SK-N-SH (cell line): ENCODE measurements around the gene HTT. TPM values are rescaled to one million over a fixed set of nuclear protein-coding genes. Genes with fewer than 3 reads are reported as not detected.

Experiments
- CTCF ChIA-PET: fragments of 300-600, 350-600 bp; formaldehyde crosslinking; extraction: SDS; loops from one replicate; lab custom pipeline; 2021; lab: Yijun Ruan, JAX
- POLR2A ChIA-PET: fragments of 350-600 bp; sonication (Branson Sonifier 250); formaldehyde crosslinking; extraction: SDS; loops from one replicate; lab custom pipeline; 2020; ENCODE audit warnings: antibody characterized with exemption, inconsistent platforms; lab: Yijun Ruan, JAX
- DNase-seq: peaks from one replicate; pipeline ENCODE4 v3.0.0; 2012
- H2AFZ ChIP-seq: fragments of 200-600 bp; sonication (generic); 2 replicates; pipeline ENCODE4 v1.8.1; 2016; ENCODE audit warnings: antibody characterized with exemption, mild to moderate bottlenecking, low read depth
- H3F3A ChIP-seq: fragments of 200-600 bp; sonication (generic); replicated peaks from 2 replicates; pipeline ENCODE3; 2016; ENCODE audit warnings: antibody characterized with exemption, mild to moderate bottlenecking; ENCODE audit not compliant: insufficient read depth
- H3K27ac ChIP-seq, 2 experiments: fragments of 200-500 bp in 1 of 2; fragments of 200-600 bp in 1 of 2; sonication (Bioruptor generic) in 1 of 2; sonication (generic), shearing (Covaris generic) in 1 of 2; 2 replicates each; pipeline versions ENCODE4 v1.5.1 to v1.6.1; 2014 to 2016; ENCODE audit warnings: low read depth in 2 of 2, inconsistent platforms in 1 of 2, low read length in 1 of 2, mild to moderate bottlenecking in 1 of 2, mixed read lengths in 1 of 2
- H3K27me3 ChIP-seq: fragments of 200-600 bp; sonication (generic), shearing (Covaris generic); 2 replicates; pipeline ENCODE4 v1.6.1; 2016; ENCODE audit warnings: mixed run types; ENCODE audit not compliant: insufficient read depth
- H3K36me3 ChIP-seq, 2 experiments: fragments of 200-500 bp in 1 of 2; fragments of 200-600 bp in 1 of 2; sonication (Bioruptor generic) in 1 of 2; sonication (generic) in 1 of 2; replicated peaks in 1 of 2; 2 replicates each; pipeline versions ENCODE3 to v1.5.1; 2014 to 2016; ENCODE audit warnings: low read length in 1 of 2, mild to moderate bottlenecking in 1 of 2; ENCODE audit not compliant: insufficient read depth in 2 of 2, control insufficient read depth in 1 of 2
- H3K4me1 ChIP-seq, 2 experiments: fragments of 200-500 bp in 1 of 2; fragments of 200-600 bp in 1 of 2; sonication (Bioruptor generic) in 1 of 2; sonication (generic), shearing (Covaris generic) in 1 of 2; 2 replicates each; pipeline versions ENCODE4 v1.5.1 to v1.6.1; 2014 to 2016; ENCODE audit warnings: low read depth in 1 of 2, low read length in 1 of 2, mixed run types in 1 of 2; ENCODE audit not compliant: insufficient read depth in 2 of 2, control insufficient read depth in 1 of 2
- H3K4me2 ChIP-seq: fragments of 200-600 bp; sonication (generic), shearing (Covaris generic); 2 replicates; pipeline ENCODE4 v1.6.1; 2017; ENCODE audit warnings: mixed run types
- H3K4me3 ChIP-seq, 2 experiments: fragments of 200-500 bp in 1 of 2; fragments of 200-600 bp in 1 of 2; sonication (Bioruptor generic) in 1 of 2; sonication (generic), shearing (Covaris generic) in 1 of 2; 2 replicates each; pipeline versions ENCODE4 v1.5.1 to v1.8.1; 2014 to 2016; ENCODE audit warnings: low read depth in 2 of 2, inconsistent platforms in 1 of 2, low read length in 1 of 2, mild to moderate bottlenecking in 1 of 2, mixed read lengths in 1 of 2, moderate library complexity in 1 of 2
- H3K79me2 ChIP-seq: fragments of 200-600 bp; sonication (generic); 2 replicates; pipeline ENCODE4 v1.8.1; 2017; ENCODE audit warnings: mild to moderate bottlenecking; ENCODE audit not compliant: insufficient read depth
- H3K9ac ChIP-seq: fragments of 200-600 bp; sonication (generic); 2 replicates; pipeline ENCODE4 v1.6.1; 2017; ENCODE audit warnings: mixed run types
- H3K9me2 ChIP-seq: fragments of 200-600 bp; sonication (generic); 2 replicates; pipeline ENCODE4 v1.6.1; 2017; ENCODE audit warnings: mixed run types
- H3K9me3 ChIP-seq: fragments of 200-600 bp; sonication (generic); 2 replicates; pipeline ENCODE4 v1.6.1; 2017; ENCODE audit warnings: mixed run types, mild to moderate bottlenecking, moderate library complexity
- H4K20me1 ChIP-seq: fragments of 200-600 bp; sonication (generic); 2 replicates; pipeline ENCODE4 v1.6.1; 2017; ENCODE audit warnings: mild to moderate bottlenecking, mixed run types; ENCODE audit not compliant: insufficient read depth
- CHD2 ChIP-seq: fragments of 150-350 bp; IDR thresholded peaks from 2 replicates; pipeline ENCODE4 v1.6.1; 2018; ENCODE audit warnings: low read length; ENCODE audit not compliant: partially characterized antibody
- CTCF ChIP-seq: fragments of 200-600 bp; sonication (generic); IDR thresholded peaks from 2 replicates; pipeline ENCODE4 v1.6.1; 2017; ENCODE audit warnings: antibody characterized with exemption, mild to moderate bottlenecking, moderate library complexity
- ELF1 ChIP-seq: IDR thresholded peaks from 2 replicates; pipeline ENCODE4 v1.4.0; 2012
- FOSL2 ChIP-seq: IDR thresholded peaks from 2 replicates; pipeline ENCODE4 v1.4.0; 2012; ENCODE audit warnings: low read depth, mild to moderate bottlenecking, moderate library complexity, borderline replicate concordance
- GATA2 ChIP-seq: sonication (generic); formaldehyde crosslinking; IDR thresholded peaks from 2 replicates; pipeline ENCODE4 v1.5.0; 2020; ENCODE audit warnings: mild to moderate bottlenecking, missing genetic modification reagents
- IRF3 ChIP-seq: fragments of 150-350 bp; IDR thresholded peaks from 2 replicates; pipeline ENCODE4 v1.6.1; 2016; ENCODE audit warnings: mild to moderate bottlenecking, low read depth, low read length
- JUND ChIP-seq: IDR thresholded peaks from 2 replicates; pipeline ENCODE4 v1.4.0; 2012
- MAX ChIP-seq: IDR thresholded peaks from 2 replicates; pipeline ENCODE4 v1.4.0; 2012; ENCODE audit warnings: low read depth
- NRF1 ChIP-seq: IDR thresholded peaks from 2 replicates; pipeline ENCODE4 v1.6.1; 2012; ENCODE audit warnings: low read depth, mild to moderate bottlenecking, low read length
- PBX3 ChIP-seq: IDR thresholded peaks from 2 replicates; pipeline ENCODE4; 2012
- POLR2AphosphoS5 ChIP-seq: IDR thresholded peaks from 2 replicates; pipeline ENCODE4 v1.6.1; 2012; ENCODE audit warnings: low read depth, low read length
- RAD21 ChIP-seq: IDR thresholded peaks from 2 replicates; pipeline ENCODE4 v1.6.1; 2012; ENCODE audit warnings: mild to moderate bottlenecking, low read length
- RCOR1 ChIP-seq: fragments of 150-350 bp; IDR thresholded peaks from 2 replicates; pipeline ENCODE4 v1.6.1; 2017; ENCODE audit warnings: antibody characterized with exemption, low read length
- SMC3 ChIP-seq: IDR thresholded peaks from 2 replicates; pipeline ENCODE4 v1.6.1; 2012; ENCODE audit warnings: low read depth, low read length, improper control_type of control experiment
- TAF1 ChIP-seq: IDR thresholded peaks from 2 replicates; pipeline ENCODE4 v1.6.1; 2012; ENCODE audit warnings: low read depth, mild to moderate bottlenecking, low read length, moderate library complexity, borderline replicate concordance
- TEAD4 ChIP-seq: IDR thresholded peaks from 2 replicates; pipeline ENCODE4 v1.4.0; 2012; ENCODE audit warnings: mild to moderate bottlenecking, borderline replicate concordance; ENCODE audit not compliant: insufficient read depth
- YY1 ChIP-seq: IDR thresholded peaks from 2 replicates; pipeline ENCODE4 v1.4.0; 2012; ENCODE audit warnings: low read depth, mild to moderate bottlenecking
- ZBTB33 ChIP-seq: IDR thresholded peaks from 2 replicates; pipeline ENCODE4 v1.4.0; 2012; ENCODE audit warnings: low read depth, borderline replicate concordance
- WGBS: methylation state at CpG from one replicate; pipeline ENCODE4 v1.1.6; 2017; ENCODE audit warnings: low lambda C conversion rate; 5-methylcytosine and 5-hydroxymethylcytosine counted together
- polyA plus RNA-seq, 3 experiments: library from polyadenylated mRNA; depleted of rRNA; stranded (reverse); fragments of >200 nt; gene quantifications; 2 replicates each; pipeline ENCODE4 v1.2.3, GENCODE V29; 2012

HTT gene
- polyA plus RNA-seq, 1 of the 3 experiments (the other 2 are of a cell fraction): 11.3 TPM

DNA sequence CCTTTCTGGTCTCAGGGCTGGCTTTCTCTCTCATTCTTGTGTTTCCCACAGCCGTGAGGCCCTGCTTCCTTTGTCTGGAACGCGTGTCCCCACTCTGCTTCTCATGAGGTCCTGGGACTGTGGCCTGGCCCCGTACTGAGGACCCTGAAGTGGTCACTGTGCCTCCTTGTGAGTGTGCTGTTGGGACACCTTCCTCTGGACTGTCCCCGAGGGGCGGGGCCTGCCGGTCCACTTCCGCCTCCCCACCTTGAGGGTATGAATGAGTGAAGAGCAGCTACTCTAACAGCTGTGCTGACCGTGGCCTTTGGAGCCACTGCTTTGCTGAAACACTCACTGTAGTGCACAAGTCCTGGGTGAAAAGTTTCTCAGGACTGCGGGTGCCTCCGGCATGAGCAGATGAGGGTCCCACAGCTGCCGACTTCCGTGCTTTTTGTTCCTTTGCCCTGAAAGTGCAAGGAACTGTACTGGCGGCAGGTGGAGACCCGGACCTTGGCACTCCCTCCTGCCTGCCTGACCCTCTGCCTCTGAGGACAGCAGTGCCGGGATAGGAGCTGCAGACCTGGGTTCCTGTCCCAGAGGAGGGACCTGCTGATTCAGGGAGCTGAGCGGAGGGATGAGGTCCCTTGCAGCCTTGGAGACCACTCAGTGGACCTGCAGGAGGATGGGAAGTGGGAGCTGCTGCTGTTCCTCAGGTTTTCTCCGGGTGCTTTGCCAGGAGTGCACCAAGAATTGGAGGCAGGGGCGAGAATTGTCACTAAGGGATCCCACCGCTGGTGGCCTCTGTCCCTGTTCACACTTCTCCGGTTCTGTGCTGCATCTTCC, 38.1 kb upstream of the HTT start:
- H4K20me1 ChIP-seq: no peaks in the 10 kb centered on the region

More for the DNA sequence above, 38.1 kb upstream of the HTT start:
- Histone ChIP-seq H3K27ac (no peak overlapping the region), H3K9me2 (no peaks in the 10 kb centered on the region), H3K4me1 (peaks cover 0 to 4% of the 10 kb centered on the region in 2 experiments; a peak in 1 of 4 replicates), H2AFZ (no peak overlapping the region), H3K27me3 (no peaks in the 10 kb centered on the region), H3K36me3 (no peaks in the 10 kb centered on the region), H3K4me3 (no peak overlapping the region), H3K9me3 (no peaks in the 10 kb centered on the region), H3F3A (no peaks in the 10 kb centered on the region), H3K4me2 (no peak overlapping the region), H3K9ac (no peak overlapping the region), H3K79me2 (no peaks in the 10 kb centered on the region)
- 85% methylated on average over 14 of the region's 21 CpGs for WGBS
- TF ChIP-seq TAF1: no peak
- no peak for TF ChIP-seq PBX3
- TF ChIP-seq ELF1: no peak
- no peak for TF ChIP-seq NRF1
- TF ChIP-seq POLR2AphosphoS5: no peak
- TF ChIP-seq IRF3: no peak
- no peak for TF ChIP-seq RCOR1
- no peak for TF ChIP-seq TEAD4
- no peak for TF ChIP-seq JUND
- TF ChIP-seq CTCF: no peak
- TF ChIP-seq GATA2 (CRISPR knock-in tag): no peak
- TF ChIP-seq YY1: no peak
- TF ChIP-seq MAX: no peak
- TF ChIP-seq SMC3: no peak
- TF ChIP-seq CHD2: no peak
- TF ChIP-seq ZBTB33: no peak
- TF ChIP-seq FOSL2: no peak
- TF ChIP-seq RAD21: no peak
- no peak for DNase-seq
- ChIA-PET CTCF (interaction anchor here (0.7 to 7.7 kb wide), 18 partner anchors 9 to 103 kb away, joined by 3 to 73 read pairs (median 4); partner anchors contain the start of genes GRK4 and NOP14), POLR2A (no interaction called here)
